B cell (primary cell): ENCODE measurements around the gene TALDO1. TPM values are rescaled to one million over a fixed set of nuclear protein-coding genes. Genes with fewer than 3 reads are reported as not detected.

Source experiments
- ATAC-seq: fragments of 200-7000 bp; cut with Tn5 transposase; one replicate; pipeline ENCODE4 v1.10.0; 2021; ENCODE audit warnings: low read depth, mild to moderate bottlenecking, moderate number of reproducible peaks, moderate library complexity
- CTCF ChIA-PET: fragments of 350-600 bp; sonication (Branson Sonifier 250); formaldehyde crosslinking; loops from one replicate; lab custom pipeline; 2021; ENCODE audit warnings: antibody characterized with exemption, inconsistent platforms; lab: Charles Lee
- POLR2A ChIA-PET: fragments of 350-600 bp; sonication (Branson Sonifier 250); formaldehyde crosslinking; loops from one replicate; lab custom pipeline; 2021; ENCODE audit warnings: antibody characterized with exemption; lab: Charles Lee
- DNase-seq: peaks from one replicate; pipeline ENCODE4 v3.0.0; 2013
- H2AFZ ChIP-seq: 2 replicates; pipeline ENCODE4 v1.6.1; 2012; ENCODE audit warnings: mild to moderate bottlenecking, low read depth, low read length; ENCODE audit not compliant: insufficient read depth, poor library complexity, severe bottlenecking
- H3K27ac ChIP-seq, 2 donors: 1 replicate in 1 of 2; 2 replicates in 1 of 2; pipeline ENCODE4 v1.5.1; 2012 to 2013; ENCODE audit warnings: low read length in 2 of 2, mild to moderate bottlenecking in 2 of 2, moderate library complexity in 1 of 2
- H3K27me3 ChIP-seq, 4 experiments: fragments of 200-600 bp in 1 of 4; sonication (generic) in 1 of 4; replicated peaks in 1 of 4; 1 replicate in 2 of 4; 2 replicates in 2 of 4; pipeline versions ENCODE4 v1.6.1 to v1.7.0; 2013 to 2016; ENCODE audit warnings: low read length in 3 of 4, mild to moderate bottlenecking in 2 of 4, mixed read lengths in 1 of 4, moderate library complexity in 1 of 4; ENCODE audit not compliant: insufficient read depth in 4 of 4, control insufficient read depth in 3 of 4; ENCODE audit errors: control extremely low read depth in 1 of 4
- H3K36me3 ChIP-seq, 2 experiments: replicated peaks in 1 of 2; 1 replicate in 1 of 2; 2 replicates in 1 of 2; pipeline versions ENCODE4 v1.6.1 to v1.7.1; 2013; ENCODE audit warnings: low read length in 1 of 2; ENCODE audit not compliant: insufficient read depth in 2 of 2, control insufficient read depth in 1 of 2; ENCODE audit errors: control extremely low read depth in 1 of 2, extremely low read depth in 1 of 2
- H3K4me1 ChIP-seq, 2 donors: fragments of 200-600 bp in 1 of 2; sonication (generic) in 1 of 2; 1 replicate in 1 of 2; 2 replicates in 1 of 2; pipeline versions ENCODE4 v1.5.1 to v1.6.1; 2013 to 2017; ENCODE audit warnings: low read length in 2 of 2; ENCODE audit not compliant: control insufficient read depth in 2 of 2, insufficient read depth in 2 of 2
- H3K4me2 ChIP-seq: replicated peaks from 2 replicates; pipeline ENCODE3; 2012; ENCODE audit warnings: mild to moderate bottlenecking, low read depth, low read length; ENCODE audit not compliant: poor library complexity, severe bottlenecking
- H3K4me3 ChIP-seq, 5 experiments: fragments of 200-600 bp in 1 of 5; sonication (generic) in 1 of 5; 1 replicate in 3 of 5; 2 replicates in 2 of 5; pipeline versions ENCODE4 v1.5.1 to v1.7.0; 2011 to 2016; ENCODE audit warnings: low read length in 4 of 5, mild to moderate bottlenecking in 4 of 5, low read depth in 2 of 5, control low read depth in 1 of 5, moderate library complexity in 1 of 5; ENCODE audit not compliant: insufficient read depth in 1 of 5; ENCODE audit errors: control extremely low read depth in 1 of 5, extremely low read depth in 1 of 5
- H3K79me2 ChIP-seq: fragments of 200-600 bp; sonication (generic); one replicate; pipeline ENCODE4 v1.6.0; 2016; ENCODE audit warnings: low read length; ENCODE audit not compliant: control insufficient read depth, insufficient read depth
- H3K9ac ChIP-seq: fragments of 200-600 bp; sonication (generic); 2 replicates; pipeline ENCODE4 v1.6.1; 2017; ENCODE audit warnings: mild to moderate bottlenecking, low read length, moderate library complexity
- H3K9me3 ChIP-seq, 3 donors: one replicate each; pipeline versions ENCODE4 v1.6.1 to v1.7.1; 2013; ENCODE audit warnings: low read length in 2 of 3; ENCODE audit not compliant: control insufficient read depth in 2 of 3, insufficient read depth in 1 of 3; ENCODE audit errors: control extremely low read depth in 1 of 3
- H4K20me1 ChIP-seq: 2 replicates; pipeline ENCODE4 v1.6.0; 2012; ENCODE audit warnings: mild to moderate bottlenecking, low read length; ENCODE audit not compliant: insufficient read depth, control insufficient read depth, poor library complexity, severe bottlenecking
- H3K27ac Mint-ChIP-seq: one replicate; pipeline ENCODE4 v1.8.0; 2021; ENCODE audit warnings: mixed read lengths
- H3K27me3 Mint-ChIP-seq: one replicate; pipeline ENCODE4 v1.8.0; 2021; ENCODE audit warnings: mixed read lengths
- H3K4me1 Mint-ChIP-seq: one replicate; pipeline ENCODE4 v1.8.0; 2021; ENCODE audit warnings: mixed read lengths
- H3K4me3 Mint-ChIP-seq: one replicate; pipeline ENCODE4 v1.8.0; 2021; ENCODE audit warnings: mixed read lengths
- H3K9me3 Mint-ChIP-seq: one replicate; pipeline ENCODE4 v1.8.0; 2022; ENCODE audit warnings: mixed read lengths; ENCODE audit not compliant: insufficient read depth
- CTCF ChIP-seq: fragments of 200-600 bp; IDR thresholded peaks from one replicate; pipeline ENCODE4 v1.8.0; 2022; ENCODE audit warnings: antibody characterized with exemption, mild to moderate bottlenecking
- EZH2 ChIP-seq: IDR thresholded peaks from 2 replicates; pipeline ENCODE4 v1.6.1; 2012; ENCODE audit warnings: borderline replicate concordance, low read depth, mild to moderate bottlenecking, moderate library complexity, low read length; ENCODE audit not compliant: insufficient read depth, poor library complexity, severe bottlenecking
- WGBS: methylation state at CpG from one replicate; pipeline ENCODE4 v1.1.5; 2013; ENCODE audit warnings: missing lambda C conversion rate; ENCODE audit not compliant: insufficient coverage; 5-methylcytosine and 5-hydroxymethylcytosine counted together
- intact Hi-C: fragments of 100-400 bp; cut with micrococcal nuclease; formaldehyde crosslinking; loops from one replicate; pipeline ENCODE4 v1.10.0; 2022
- polyA plus RNA-seq: library from polyadenylated mRNA; depleted of rRNA; stranded (reverse); fragments of >200 nt; gene quantifications from 2 replicates; pipeline ENCODE4 v1.2.3, GENCODE V29; 2012
- total RNA-seq, 2 donors: library from RNA; stranded (reverse); fragments of 120-200 nt in 1 of 2; gene quantifications; 1 replicate in 1 of 2; 2 replicates in 1 of 2; pipeline versions ENCODE4 v1.2.3 to v1.2.4, GENCODE V29; 2013 to 2022

Gene TALDO1
- total and polyA plus RNA-seq, 2 donors (not counting 1 experiment from before 2014, with no cell fraction given), result 82.4 to 116 TPM

DNA sequence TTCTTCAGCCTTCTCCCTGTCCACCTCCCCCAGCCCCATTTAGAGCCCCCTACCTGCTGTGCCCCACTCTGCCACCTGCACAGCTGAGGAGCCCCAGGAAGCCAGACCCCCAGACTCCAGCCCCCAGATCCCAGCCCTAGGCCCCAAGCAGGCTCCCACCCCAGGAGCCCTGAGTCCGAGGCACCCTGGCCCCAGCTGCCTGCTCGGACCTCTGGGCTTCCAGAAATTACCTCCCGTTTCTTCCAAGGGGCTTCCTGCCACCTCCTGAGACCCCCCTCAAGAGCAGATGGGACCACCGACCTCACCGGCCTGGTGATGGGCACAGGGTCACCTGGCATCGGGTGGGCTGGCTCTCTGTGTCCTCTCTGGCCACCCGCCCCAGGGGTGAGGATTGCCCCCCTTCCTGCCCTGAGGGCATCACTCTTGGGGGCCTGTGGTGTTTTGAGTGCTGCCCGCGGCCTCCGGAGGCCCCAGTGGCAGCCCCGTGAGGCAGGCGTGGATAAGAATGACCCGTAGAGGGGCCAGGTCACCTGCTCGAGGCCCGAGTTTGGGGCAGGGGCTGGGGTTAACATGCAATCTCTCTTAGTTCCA is 18.3 kb upstream of the TALDO1 start:
- Histone ChIP-seq H3K9ac (no peak overlapping the region), H3K27ac (no peak overlapping the region), H2AFZ (no peak overlapping the region), H3K4me2 (no peak overlapping the region), H3K79me2 (no peaks in the 10 kb centered on the region), H3K4me1 (peaks cover 14 to 27% of the 10 kb centered on the region in 2 donors), H3K9me3 (no peaks in the 10 kb centered on the region), H3K36me3 (no peaks in the 10 kb centered on the region), H4K20me1 (peaks cover 9% of the 10 kb centered on the region), H3K4me3 (no peak overlapping the region), H3K27me3 (peaks cover 0 to 24% (median 0%) of the 10 kb centered on the region in 4 experiments)
- ChIA-PET POLR2A (interaction anchor here (1.0 kb wide), 1 partner anchor 32 kb away, joined by 3 read pairs; no protein-coding TSS in a partner anchor), CTCF (interaction anchor here (0.6 to 8.2 kb wide), 6 partner anchors 18 to 1064 kb away, joined by 3 to 104 read pairs (median 6); partner anchors contain the start of genes TALDO1 and TMEM80)
- peaks cover 3% of the 10 kb centered on the region for H3K27me3 Mint-ChIP-seq
- peaks cover 8% of the 10 kb centered on the region for H3K4me1 Mint-ChIP-seq
- ATAC-seq (no peak), DNase-seq (no peak)
- no peak overlapping the region for H3K27ac Mint-ChIP-seq
- no peaks in the 10 kb centered on the region for H3K9me3 Mint-ChIP-seq
- TF ChIP-seq EZH2 (no peak), CTCF (no peak)
- H3K4me3 Mint-ChIP-seq, result no peak overlapping the region
- intact Hi-C loops, result loop anchor here (1.0 to 10.0 kb wide), 6 partner anchors 18 to 174 kb away; partner anchors contain the start of genes IRF7, SLC25A22 and TALDO1
- 97% methylated on average over 7 of the region's 15 CpGs for WGBS

- peaks cover 0 to 24% (median 0%) of the 10 kb centered on the region in 4 experiments for H3K27me3 ChIP-seq
- Mint-ChIP-seq H3K4me3 (no peak overlapping the region), H3K4me1 (peaks cover 6% of the 10 kb centered on the region), H3K27me3 (peaks cover 3% of the 10 kb centered on the region), H3K27ac (no peak overlapping the region), H3K9me3 (no peaks in the 10 kb centered on the region)
- H3K27ac ChIP-seq, result no peak overlapping the region
- intact Hi-C loops, result loop anchor here (2.0 to 10.0 kb wide), 3 partner anchors 17 to 115 kb away; partner anchors contain the start of genes IRF7, SLC25A22 and TALDO1
- H3K9ac ChIP-seq, result no peak overlapping the region
- no peaks in the 10 kb centered on the region for H3K36me3 ChIP-seq
- no peaks in the 10 kb centered on the region for H3K9me3 ChIP-seq
- ChIA-PET CTCF (interaction anchor here (1.1 to 1.4 kb wide), 3 partner anchors 19 to 175 kb away, joined by 3 to 4 read pairs (median 3); no protein-coding TSS in a partner anchor), POLR2A (no interaction called here)
- DNase-seq (no peak), ATAC-seq (no peak)
- peaks cover 14 to 27% of the 10 kb centered on the region in 2 donors for H3K4me1 ChIP-seq
- H4K20me1 ChIP-seq, result peaks cover 9% of the 10 kb centered on the region
- 72% methylated on average over 10 of the region's 17 CpGs for WGBS
- no peaks in the 10 kb centered on the region for H3K79me2 ChIP-seq
- no peak for TF ChIP-seq CTCF
- no peak for TF ChIP-seq EZH2
- H2AFZ ChIP-seq, result no peak overlapping the region
- no peak overlapping the region for H3K4me3 ChIP-seq
- H3K4me2 ChIP-seq, result no peak overlapping the region
These were observed 17.7 kb upstream of the TALDO1 start for GRCh38 chr11:729492-730074.
